ENCODE results near the gene APPBP2. TPM values are rescaled to one million over a fixed set of nuclear protein-coding genes. Genes with fewer than 3 reads are reported as not detected.

The APPBP2 gene
- total RNA-seq, 1 donor from 2014 or later: 46.8 TPM

- no peaks in the 10 kb centered on the region for H3K9me3 Mint-ChIP-seq (ENCODE audit: unreplicated experiment)
- H3K27ac Mint-ChIP-seq (ENCODE audit: unreplicated experiment): no peak overlapping the region
- no peaks in the 10 kb centered on the region for H3K4me1 Mint-ChIP-seq (ENCODE audit: low read depth, unreplicated experiment)
- TF ChIP-seq, protein P1, sequence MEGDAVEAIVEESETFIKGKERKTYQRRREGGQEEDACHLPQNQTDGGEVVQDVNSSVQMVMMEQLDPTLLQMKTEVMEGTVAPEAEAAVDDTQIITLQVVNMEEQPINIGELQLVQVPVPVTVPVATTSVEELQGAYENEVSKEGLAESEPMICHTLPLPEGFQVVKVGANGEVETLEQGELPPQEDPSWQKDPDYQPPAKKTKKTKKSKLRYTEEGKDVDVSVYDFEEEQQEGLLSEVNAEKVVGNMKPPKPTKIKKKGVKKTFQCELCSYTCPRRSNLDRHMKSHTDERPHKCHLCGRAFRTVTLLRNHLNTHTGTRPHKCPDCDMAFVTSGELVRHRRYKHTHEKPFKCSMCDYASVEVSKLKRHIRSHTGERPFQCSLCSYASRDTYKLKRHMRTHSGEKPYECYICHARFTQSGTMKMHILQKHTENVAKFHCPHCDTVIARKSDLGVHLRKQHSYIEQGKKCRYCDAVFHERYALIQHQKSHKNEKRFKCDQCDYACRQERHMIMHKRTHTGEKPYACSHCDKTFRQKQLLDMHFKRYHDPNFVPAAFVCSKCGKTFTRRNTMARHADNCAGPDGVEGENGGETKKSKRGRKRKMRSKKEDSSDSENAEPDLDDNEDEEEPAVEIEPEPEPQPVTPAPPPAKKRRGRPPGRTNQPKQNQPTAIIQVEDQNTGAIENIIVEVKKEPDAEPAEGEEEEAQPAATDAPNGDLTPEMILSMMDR (IDR thresholded peaks at IDR 0.05; ENCODE audit: partially characterized antibody, unreplicated experiment): no peak
- H3K4me3 Mint-ChIP-seq (ENCODE audit: unreplicated experiment): no peak overlapping the region
- peaks cover 4% of the 10 kb centered on the region for H3K36me3 Mint-ChIP-seq (ENCODE audit: unreplicated experiment)
- DNase-seq: no peak
- no peaks in the 10 kb centered on the region for H3K27me3 Mint-ChIP-seq (ENCODE audit: unreplicated experiment)
Measured at GRCh38 chr17:60510723-60511122, 15.3 kb downstream of the APPBP2 start.

DNA sequence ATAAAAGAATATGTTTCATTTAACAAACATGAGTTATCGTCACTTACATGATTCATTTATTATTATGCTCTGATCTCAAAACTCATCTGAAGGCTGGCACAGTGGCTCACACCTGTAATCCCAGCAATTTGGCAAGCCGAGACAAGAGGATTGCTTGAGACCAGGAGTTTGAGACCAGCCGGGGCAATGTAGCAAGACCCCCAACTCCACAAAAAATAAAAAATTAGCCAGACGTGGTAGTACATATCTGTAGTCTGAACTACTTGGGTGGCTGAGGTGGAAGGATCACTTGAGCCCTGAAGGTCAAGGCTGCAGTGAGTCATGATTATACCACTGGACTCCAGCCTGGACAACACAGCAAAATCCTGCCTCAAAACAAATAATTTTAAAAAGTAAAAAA lies 16.0 kb downstream of the APPBP2 start:
- H3K27me3 Mint-ChIP-seq (ENCODE audit: unreplicated experiment): no peaks in the 10 kb centered on the region
- peaks cover 4% of the 10 kb centered on the region for H3K36me3 Mint-ChIP-seq (ENCODE audit: unreplicated experiment)
- no peak overlapping the region for H3K4me3 Mint-ChIP-seq (ENCODE audit: unreplicated experiment)
- no peak for DNase-seq
- no peaks in the 10 kb centered on the region for H3K9me3 Mint-ChIP-seq (ENCODE audit: unreplicated experiment)
- TF ChIP-seq, protein P1 (IDR thresholded peaks at IDR 0.05; ENCODE audit: partially characterized antibody, unreplicated experiment): no peak
- no peaks in the 10 kb centered on the region for H3K4me1 Mint-ChIP-seq (ENCODE audit: low read depth, unreplicated experiment)
- H3K27ac Mint-ChIP-seq (ENCODE audit: unreplicated experiment): no peak overlapping the region

- no peaks in the 10 kb centered on the region for H3K9me3 Mint-ChIP-seq (ENCODE audit: unreplicated experiment)
- peaks cover 4% of the 10 kb centered on the region for H3K36me3 Mint-ChIP-seq (ENCODE audit: unreplicated experiment)
- TF ChIP-seq, protein P1 (IDR thresholded peaks at IDR 0.05; ENCODE audit: partially characterized antibody, unreplicated experiment): no peak
- H3K27me3 Mint-ChIP-seq (ENCODE audit: unreplicated experiment): no peaks in the 10 kb centered on the region
- DNase-seq: no peak
- H3K4me1 Mint-ChIP-seq (ENCODE audit: low read depth, unreplicated experiment): no peaks in the 10 kb centered on the region
- no peak overlapping the region for H3K27ac Mint-ChIP-seq (ENCODE audit: unreplicated experiment)
- no peak overlapping the region for H3K4me3 Mint-ChIP-seq (ENCODE audit: unreplicated experiment)
Measured at GRCh38 chr17:60508384-60508980, 17.6 kb downstream of the APPBP2 start.

- Mint-ChIP-seq H3K27me3 (ENCODE audit: unreplicated experiment) (no peaks in the 10 kb centered on the region), H3K4me3 (ENCODE audit: unreplicated experiment) (no peak overlapping the region), H3K9me3 (ENCODE audit: unreplicated experiment) (no peaks in the 10 kb centered on the region), H3K36me3 (ENCODE audit: unreplicated experiment) (peaks cover 4% of the 10 kb centered on the region), H3K4me1 (ENCODE audit: low read depth, unreplicated experiment) (no peaks in the 10 kb centered on the region), H3K27ac (ENCODE audit: unreplicated experiment) (no peak overlapping the region)
- DNase-seq: no peak
- TF ChIP-seq, protein P1 (IDR thresholded peaks at IDR 0.05; ENCODE audit: partially characterized antibody, unreplicated experiment): no peak
Measured at GRCh38 chr17:60506312-60506711, 19.7 kb downstream of the APPBP2 start.

- TF ChIP-seq, protein P1 (IDR thresholded peaks at IDR 0.05; ENCODE audit: partially characterized antibody, unreplicated experiment): no peak
- Mint-ChIP-seq H3K36me3 (ENCODE audit: unreplicated experiment) (peaks cover 5% of the 10 kb centered on the region), H3K27me3 (ENCODE audit: unreplicated experiment) (no peaks in the 10 kb centered on the region), H3K4me3 (ENCODE audit: unreplicated experiment) (no peak overlapping the region), H3K27ac (ENCODE audit: unreplicated experiment) (no peak overlapping the region), H3K9me3 (ENCODE audit: unreplicated experiment) (no peaks in the 10 kb centered on the region), H3K4me1 (ENCODE audit: low read depth, unreplicated experiment) (no peaks in the 10 kb centered on the region)
- no peak for DNase-seq
Measured at GRCh38 chr17:60502145-60502544, 23.9 kb downstream of the APPBP2 start.

Measured in glutamatergic neuron (in vitro differentiated cells).